Fibroblast of the aortic adventitia (primary cell): ENCODE results near the gene GRIK4. TPM values are rescaled to one million over a fixed set of nuclear protein-coding genes. Genes with fewer than 3 reads are reported as not detected.
A peak's percentile ranks its signal among the peaks of the same experiment; 100 is the strongest.

Experiments
- DNase-seq: peaks from one replicate; pipeline ENCODE4 v3.0.0-alpha.2; 2010; ENCODE audit warnings: low read depth
- H3K4me3 ChIP-seq: 2 replicates; pipeline ENCODE4 v1.5.1; 2011; ENCODE audit warnings: low read depth, mild to moderate bottlenecking, control low read depth, low read length, moderate library complexity
- total RNA-seq: library from RNA; depleted of rRNA; stranded (reverse); fragments of >200 nt; gene quantifications from 2 replicates; pipeline ENCODE4 v1.2.3, GENCODE V29; 2012; ENCODE audit warnings: low replicate concordance
- TF ChIP-seq, protein P1 (sequence below): IDR thresholded peaks from 2 replicates; pipeline ENCODE4 v1.5.1; 2011; ENCODE audit warnings: mild to moderate bottlenecking, low read length, control low read depth, inconsistent platforms; ENCODE audit not compliant: insufficient read depth

GRIK4 gene
- total RNA-seq, 1 donor: not detected

- H3K4me3 ChIP-seq: no peak overlapping the region
- DNase-seq: no peak
- TF ChIP-seq, protein P1, sequence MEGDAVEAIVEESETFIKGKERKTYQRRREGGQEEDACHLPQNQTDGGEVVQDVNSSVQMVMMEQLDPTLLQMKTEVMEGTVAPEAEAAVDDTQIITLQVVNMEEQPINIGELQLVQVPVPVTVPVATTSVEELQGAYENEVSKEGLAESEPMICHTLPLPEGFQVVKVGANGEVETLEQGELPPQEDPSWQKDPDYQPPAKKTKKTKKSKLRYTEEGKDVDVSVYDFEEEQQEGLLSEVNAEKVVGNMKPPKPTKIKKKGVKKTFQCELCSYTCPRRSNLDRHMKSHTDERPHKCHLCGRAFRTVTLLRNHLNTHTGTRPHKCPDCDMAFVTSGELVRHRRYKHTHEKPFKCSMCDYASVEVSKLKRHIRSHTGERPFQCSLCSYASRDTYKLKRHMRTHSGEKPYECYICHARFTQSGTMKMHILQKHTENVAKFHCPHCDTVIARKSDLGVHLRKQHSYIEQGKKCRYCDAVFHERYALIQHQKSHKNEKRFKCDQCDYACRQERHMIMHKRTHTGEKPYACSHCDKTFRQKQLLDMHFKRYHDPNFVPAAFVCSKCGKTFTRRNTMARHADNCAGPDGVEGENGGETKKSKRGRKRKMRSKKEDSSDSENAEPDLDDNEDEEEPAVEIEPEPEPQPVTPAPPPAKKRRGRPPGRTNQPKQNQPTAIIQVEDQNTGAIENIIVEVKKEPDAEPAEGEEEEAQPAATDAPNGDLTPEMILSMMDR: no peak
Observed at GRCh38 chr11:120681434-120682331, 170.1 kb downstream of the GRIK4 start.

- TF ChIP-seq, protein P1: no peak
- no peak for DNase-seq
- no peak overlapping the region for H3K4me3 ChIP-seq
Observed at GRCh38 chr11:120682332-120682649, 170.7 kb downstream of the GRIK4 start.

- peak; percentile 39 for DNase-seq
- TF ChIP-seq, protein P1: no peak
- H3K4me3 ChIP-seq: no peak overlapping the region
Observed at GRCh38 chr11:120682866-120683265, 171.3 kb downstream of the GRIK4 start.

- DNase-seq: no peak
- no peak overlapping the region for H3K4me3 ChIP-seq
- TF ChIP-seq, protein P1: no peak
Observed at GRCh38 chr11:120686516-120686915, 175.0 kb downstream of the GRIK4 start.

DNA sequence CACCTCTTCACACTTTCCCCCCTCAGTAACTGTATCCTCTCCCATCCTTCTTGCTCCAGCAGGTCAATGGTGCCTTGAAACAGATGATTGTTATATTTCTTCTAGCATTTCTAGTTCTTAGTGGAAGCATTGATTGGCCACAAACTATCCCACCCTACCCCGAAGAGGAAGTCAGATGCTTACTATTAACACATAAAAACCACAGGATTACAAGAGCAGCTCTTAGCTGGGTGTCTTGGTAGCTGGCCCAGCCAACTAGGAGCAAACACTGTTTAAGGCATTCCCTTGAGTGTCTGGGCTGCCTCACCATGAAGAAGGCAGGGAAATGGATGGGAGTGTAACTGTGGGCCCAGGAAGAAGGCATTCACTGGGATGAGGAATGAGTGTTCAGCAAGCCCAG lies 176.6 kb downstream of the GRIK4 start:
- TF ChIP-seq, protein P1: no peak
- no peak for DNase-seq
- H3K4me3 ChIP-seq: no peak overlapping the region

GRCh38 chr11:120689596-120690275 lies 178.2 kb downstream of the GRIK4 start:
- no peak for DNase-seq
- TF ChIP-seq, protein P1: no peak
- no peak overlapping the region for H3K4me3 ChIP-seq
